Chondrocyte (in vitro differentiated cells): ENCODE results near the gene OGA. TPM values are rescaled to one million over a fixed set of nuclear protein-coding genes. Genes with fewer than 3 reads are reported as not detected.
A peak's percentile ranks its signal among the peaks of the same experiment; 100 is the strongest.

ENCODE experiments used
- DNase-seq: peaks from one replicate; pipeline ENCODE4 v3.0.0; 2021; ENCODE audit warnings: mixed read lengths, low spot score
- H3K27ac Mint-ChIP-seq: one replicate; pipeline ENCODE4 v1.8.0; 2021; ENCODE audit warnings: mild to moderate bottlenecking, moderate library complexity, mixed read lengths; ENCODE audit not compliant: unreplicated experiment
- H3K27me3 Mint-ChIP-seq: 2 replicates; pipeline ENCODE4 v1.8.0; 2021; ENCODE audit warnings: low read depth, mixed read lengths
- H3K36me3 Mint-ChIP-seq: 2 replicates; pipeline ENCODE4 v1.8.0; 2021; ENCODE audit warnings: low read depth, mixed read lengths
- H3K4me1 Mint-ChIP-seq: 2 replicates; pipeline ENCODE4 v1.8.0; 2021; ENCODE audit warnings: low read depth, mild to moderate bottlenecking, mixed read lengths
- H3K4me3 Mint-ChIP-seq: one replicate; pipeline ENCODE4 v1.8.0; 2021; ENCODE audit warnings: mild to moderate bottlenecking, moderate library complexity, mixed read lengths; ENCODE audit not compliant: unreplicated experiment
- H3K9me3 Mint-ChIP-seq: 2 replicates; pipeline ENCODE4 v1.8.0; 2021; ENCODE audit warnings: low read depth, mixed read lengths
- CTCF ChIP-seq: fragments of 200-600 bp; sonication (generic); IDR thresholded peaks from 2 replicates; pipeline ENCODE4 v1.5.0; 2021; ENCODE audit warnings: antibody characterized with exemption, mild to moderate bottlenecking, moderate library complexity
- total RNA-seq: library from RNA; stranded (reverse); gene quantifications from 3 replicates; pipeline ENCODE4 v1.2.1, GENCODE V29; 2021

OGA gene
- total RNA-seq, 1 donor from 2014 or later: 75.5 TPM

GRCh38 chr10:101839416-101840063, 21.3 kb upstream of the OGA start:
- H3K36me3 Mint-ChIP-seq: no peaks in the 10 kb centered on the region
- peak; percentile 81 for DNase-seq
- TF ChIP-seq CTCF: no peak
- no peaks in the 10 kb centered on the region for H3K27me3 Mint-ChIP-seq
- H3K4me3 Mint-ChIP-seq: no peak overlapping the region
- H3K27ac Mint-ChIP-seq: no peak overlapping the region
- H3K4me1 Mint-ChIP-seq: peaks cover 28% of the 10 kb centered on the region
- no peaks in the 10 kb centered on the region for H3K9me3 Mint-ChIP-seq

GRCh38 chr10:101839002-101839401, 20.8 kb upstream of the OGA start:
- no peaks in the 10 kb centered on the region for H3K9me3 Mint-ChIP-seq
- H3K27ac Mint-ChIP-seq: no peak overlapping the region
- no peak overlapping the region for H3K4me3 Mint-ChIP-seq
- peaks cover 23% of the 10 kb centered on the region for H3K4me1 Mint-ChIP-seq
- no peaks in the 10 kb centered on the region for H3K27me3 Mint-ChIP-seq
- no peaks in the 10 kb centered on the region for H3K36me3 Mint-ChIP-seq
- DNase-seq: no peak
- TF ChIP-seq CTCF: no peak

- peak; percentile 29 for DNase-seq
- no peak for TF ChIP-seq CTCF
- Mint-ChIP-seq H3K4me1 (peaks cover 22% of the 10 kb centered on the region), H3K9me3 (no peaks in the 10 kb centered on the region), H3K4me3 (no peak overlapping the region), H3K27ac (no peak overlapping the region), H3K27me3 (no peaks in the 10 kb centered on the region), H3K36me3 (no peaks in the 10 kb centered on the region)
Measured at GRCh38 chr10:101838416-101838970, 20.2 kb upstream of the OGA start.

GRCh38 chr10:101837748-101838147, 19.5 kb upstream of the OGA start:
- Mint-ChIP-seq H3K9me3 (no peaks in the 10 kb centered on the region), H3K4me3 (no peak overlapping the region), H3K36me3 (no peaks in the 10 kb centered on the region), H3K4me1 (peaks cover 19% of the 10 kb centered on the region), H3K27me3 (no peaks in the 10 kb centered on the region), H3K27ac (no peak overlapping the region)
- peak; percentile 40 for DNase-seq
- TF ChIP-seq CTCF: no peak

- Mint-ChIP-seq H3K27ac (no peak overlapping the region), H3K4me1 (peaks cover 23% of the 10 kb centered on the region), H3K9me3 (no peaks in the 10 kb centered on the region), H3K4me3 (no peak overlapping the region), H3K27me3 (no peaks in the 10 kb centered on the region), H3K36me3 (no peaks in the 10 kb centered on the region)
- peak; percentile 32 for DNase-seq
- TF ChIP-seq CTCF: no peak
Measured at GRCh38 chr10:101835362-101835761, 17.1 kb upstream of the OGA start.
